Neural progenitor cell (in vitro differentiated cells): Measurements from ENCODE around the gene IL3RA.

Experiments
- EZH2 ChIP-seq: fragments of 200-600 bp; sonication (generic); IDR thresholded peaks from 2 replicates; pipeline ENCODE4 v1.6.1; 2017; ENCODE audit warnings: antibody characterized with exemption, mild to moderate bottlenecking, moderate library complexity
- EZH2phosphoT487 ChIP-seq: fragments of 200-600 bp; sonication (generic); IDR thresholded peaks from 2 replicates; pipeline ENCODE4 v1.6.1; 2017; ENCODE audit warnings: antibody characterized with exemption
- TF ChIP-seq, protein P1 (sequence below): fragments of 200-600 bp; sonication (generic); IDR thresholded peaks from 2 replicates; pipeline ENCODE4 v1.5.1; 2017; ENCODE audit warnings: antibody characterized with exemption, mild to moderate bottlenecking

DNA sequence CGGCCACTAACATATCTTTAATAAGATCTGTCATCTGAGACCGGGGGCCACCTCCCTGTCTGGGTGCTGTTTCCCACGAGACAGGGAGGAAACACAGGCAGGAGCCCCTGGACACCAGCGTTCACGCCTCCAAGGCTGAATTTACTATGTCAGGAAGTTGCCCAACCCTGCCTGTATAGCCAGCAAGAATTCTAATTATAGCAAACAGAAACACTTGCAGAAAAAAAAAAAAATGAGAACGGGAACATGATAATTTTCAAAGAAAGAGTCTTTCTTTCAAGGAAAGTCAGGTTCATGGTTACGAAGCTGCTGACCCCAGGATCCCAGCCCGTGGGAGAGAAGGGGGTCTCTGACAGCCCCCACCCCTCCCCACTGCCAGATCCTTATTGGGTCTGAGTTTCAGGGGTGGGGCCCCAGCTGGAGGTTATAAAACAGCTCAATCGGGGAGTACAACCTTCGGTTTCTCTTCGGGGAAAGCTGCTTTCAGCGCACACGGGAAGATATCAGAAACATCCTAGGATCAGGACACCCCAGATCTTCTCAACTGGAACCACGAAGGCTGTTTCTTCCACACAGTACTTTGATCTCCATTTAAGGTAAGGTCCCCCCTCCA is at the start of gene IL3RA:
- TF ChIP-seq, protein P1, sequence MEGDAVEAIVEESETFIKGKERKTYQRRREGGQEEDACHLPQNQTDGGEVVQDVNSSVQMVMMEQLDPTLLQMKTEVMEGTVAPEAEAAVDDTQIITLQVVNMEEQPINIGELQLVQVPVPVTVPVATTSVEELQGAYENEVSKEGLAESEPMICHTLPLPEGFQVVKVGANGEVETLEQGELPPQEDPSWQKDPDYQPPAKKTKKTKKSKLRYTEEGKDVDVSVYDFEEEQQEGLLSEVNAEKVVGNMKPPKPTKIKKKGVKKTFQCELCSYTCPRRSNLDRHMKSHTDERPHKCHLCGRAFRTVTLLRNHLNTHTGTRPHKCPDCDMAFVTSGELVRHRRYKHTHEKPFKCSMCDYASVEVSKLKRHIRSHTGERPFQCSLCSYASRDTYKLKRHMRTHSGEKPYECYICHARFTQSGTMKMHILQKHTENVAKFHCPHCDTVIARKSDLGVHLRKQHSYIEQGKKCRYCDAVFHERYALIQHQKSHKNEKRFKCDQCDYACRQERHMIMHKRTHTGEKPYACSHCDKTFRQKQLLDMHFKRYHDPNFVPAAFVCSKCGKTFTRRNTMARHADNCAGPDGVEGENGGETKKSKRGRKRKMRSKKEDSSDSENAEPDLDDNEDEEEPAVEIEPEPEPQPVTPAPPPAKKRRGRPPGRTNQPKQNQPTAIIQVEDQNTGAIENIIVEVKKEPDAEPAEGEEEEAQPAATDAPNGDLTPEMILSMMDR = no peak
- TF ChIP-seq EZH2 (no peak), EZH2phosphoT487 (no peak)
